ENCODE results near the gene E2F2.

Gene E2F2

GRCh38 chr1:23528250-23528978, 2.6 kb downstream of the E2F2 start:
- TF ChIP-seq CTCF (IDR thresholded peaks at IDR 0.05; ENCODE audit: poor library complexity, severe bottlenecking) = no peak
- Histone ChIP-seq H3K9me3 (ENCODE audit: severe bottlenecking) (no peaks in the 10 kb centered on the region), H3K4me1 (ENCODE audit: insufficient read depth, poor library complexity, severe bottlenecking) (peaks cover 10% of the 10 kb centered on the region), H3K36me3 (ENCODE audit: low read depth) (peaks cover 3% of the 10 kb centered on the region; the same call in 1 of the 2 replicates), H3K27me3 (ENCODE audit: insufficient read depth, poor library complexity, severe bottlenecking) (no peaks in the 10 kb centered on the region), H3K4me3 (ENCODE audit: severe bottlenecking) (no peak overlapping the region), H3K27ac (ENCODE audit: poor library complexity, severe bottlenecking) (peak overlapping the region; percentile 41)
- DNase-seq (ENCODE audit: low spot score) = peak; percentile 91
- peak; percentile 87 for ATAC-seq (ENCODE audit: low read depth)

GRCh38 chr1:23527900-23528249, 3.2 kb downstream of the E2F2 start:
- Histone ChIP-seq H3K27me3 (ENCODE audit: insufficient read depth, poor library complexity, severe bottlenecking) (no peaks in the 10 kb centered on the region), H3K27ac (ENCODE audit: poor library complexity, severe bottlenecking) (no peak overlapping the region), H3K4me1 (ENCODE audit: insufficient read depth, poor library complexity, severe bottlenecking) (peaks cover 10% of the 10 kb centered on the region), H3K4me3 (ENCODE audit: severe bottlenecking) (no peak overlapping the region), H3K36me3 (ENCODE audit: low read depth) (peaks cover 4% of the 10 kb centered on the region; the same call in 1 of the 2 replicates), H3K9me3 (ENCODE audit: severe bottlenecking) (no peaks in the 10 kb centered on the region)
- DNase-seq (ENCODE audit: low spot score) (no peak), ATAC-seq (ENCODE audit: low read depth) (no peak)
- no peak for TF ChIP-seq CTCF (IDR thresholded peaks at IDR 0.05; ENCODE audit: poor library complexity, severe bottlenecking)

GRCh38 chr1:23527366-23527765, 3.7 kb downstream of the E2F2 start:
- H3K4me3 ChIP-seq (ENCODE audit: severe bottlenecking) = no peak overlapping the region

GRCh38 chr1:23526329-23527041, 4.5 kb downstream of the E2F2 start:
- Histone ChIP-seq H3K4me3 (ENCODE audit: severe bottlenecking) (no peak overlapping the region), H3K27me3 (ENCODE audit: insufficient read depth, poor library complexity, severe bottlenecking) (no peaks in the 10 kb centered on the region), H3K9me3 (ENCODE audit: severe bottlenecking) (no peaks in the 10 kb centered on the region), H3K36me3 (ENCODE audit: low read depth) (peaks cover 10% of the 10 kb centered on the region), H3K27ac (ENCODE audit: poor library complexity, severe bottlenecking) (no peak overlapping the region), H3K4me1 (ENCODE audit: insufficient read depth, poor library complexity, severe bottlenecking) (peaks cover 10% of the 10 kb centered on the region)
- DNase-seq (ENCODE audit: low spot score) = no peak
- ATAC-seq (ENCODE audit: low read depth) = no peak
- TF ChIP-seq CTCF (IDR thresholded peaks at IDR 0.05; ENCODE audit: poor library complexity, severe bottlenecking) = no peak

More at GRCh38 chr1:23527366-23527765, 3.7 kb downstream of the E2F2 start:
- DNase-seq (ENCODE audit: low spot score) (no peak), ATAC-seq (ENCODE audit: low read depth) (no peak)
- no peaks in the 10 kb centered on the region for H3K27me3 ChIP-seq (ENCODE audit: insufficient read depth, poor library complexity, severe bottlenecking)
- TF ChIP-seq CTCF (IDR thresholded peaks at IDR 0.05; ENCODE audit: poor library complexity, severe bottlenecking) = no peak
- H3K27ac ChIP-seq (ENCODE audit: poor library complexity, severe bottlenecking) = no peak overlapping the region
- no peaks in the 10 kb centered on the region for H3K9me3 ChIP-seq (ENCODE audit: severe bottlenecking)
- peaks cover 10% of the 10 kb centered on the region for H3K4me1 ChIP-seq (ENCODE audit: insufficient read depth, poor library complexity, severe bottlenecking)
- H3K36me3 ChIP-seq (ENCODE audit: low read depth) = peaks cover 4% of the 10 kb centered on the region; the same call in 1 of the 2 replicates
